OCI-M2 (cell line): Measurements from ENCODE around the gene CDC42BPB.
A peak's percentile ranks its signal among the peaks of the same experiment; 100 is the strongest.

Source experiments
- DNase-seq: peaks from one replicate; lab custom pipeline; 2025; ENCODE audit not compliant: unreplicated experiment; lab: John Stamatoyannopoulos, UW

The CDC42BPB gene

DNA sequence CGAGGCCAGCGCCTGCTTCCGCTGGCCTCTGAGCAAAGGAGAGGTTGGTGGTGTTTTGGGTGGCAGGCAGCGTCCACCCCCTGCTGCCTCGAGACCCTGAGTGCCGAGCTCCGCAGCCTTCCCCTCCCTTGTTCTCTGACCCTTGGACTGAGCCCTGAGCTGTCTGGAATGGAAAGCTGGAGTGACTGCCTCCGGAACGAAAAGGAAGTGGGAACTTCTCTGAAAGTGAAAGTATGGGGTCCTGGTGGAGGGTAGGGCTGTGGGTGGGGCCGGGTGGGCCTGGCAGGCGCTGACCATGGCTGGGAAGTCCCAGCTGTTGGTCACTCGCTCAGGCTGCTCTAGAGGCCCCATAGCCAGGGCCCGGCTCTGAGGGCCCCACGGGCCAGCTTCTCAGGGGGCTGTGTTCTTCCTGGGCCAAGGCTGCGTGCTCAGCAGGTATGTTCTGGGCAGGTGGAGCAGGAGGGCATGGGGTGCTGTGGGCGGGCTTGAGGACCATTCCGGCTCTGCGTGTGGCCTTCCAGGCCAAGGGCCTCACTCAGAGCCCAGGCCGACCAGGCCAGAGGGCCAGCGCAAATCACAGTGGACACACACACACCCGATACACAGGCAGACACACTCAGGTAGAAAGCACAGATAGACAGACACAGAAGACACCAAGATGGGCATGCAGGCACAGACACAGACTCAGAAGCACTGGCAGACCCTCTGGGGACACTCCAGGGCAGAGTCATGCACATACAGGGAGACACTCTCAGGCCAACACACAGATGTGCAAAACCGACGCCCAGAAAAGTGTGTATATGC lies 37.3 kb upstream of the CDC42BPB start, which contains the start of gene EXOC3L4:
Gene EXOC3L4 (plus strand): TSS at position 320 of the 804 bp plus-strand sequence. CDS start 5,495 bp downstream, outside the sequence.
- DNase-seq, result no peak

DNA sequence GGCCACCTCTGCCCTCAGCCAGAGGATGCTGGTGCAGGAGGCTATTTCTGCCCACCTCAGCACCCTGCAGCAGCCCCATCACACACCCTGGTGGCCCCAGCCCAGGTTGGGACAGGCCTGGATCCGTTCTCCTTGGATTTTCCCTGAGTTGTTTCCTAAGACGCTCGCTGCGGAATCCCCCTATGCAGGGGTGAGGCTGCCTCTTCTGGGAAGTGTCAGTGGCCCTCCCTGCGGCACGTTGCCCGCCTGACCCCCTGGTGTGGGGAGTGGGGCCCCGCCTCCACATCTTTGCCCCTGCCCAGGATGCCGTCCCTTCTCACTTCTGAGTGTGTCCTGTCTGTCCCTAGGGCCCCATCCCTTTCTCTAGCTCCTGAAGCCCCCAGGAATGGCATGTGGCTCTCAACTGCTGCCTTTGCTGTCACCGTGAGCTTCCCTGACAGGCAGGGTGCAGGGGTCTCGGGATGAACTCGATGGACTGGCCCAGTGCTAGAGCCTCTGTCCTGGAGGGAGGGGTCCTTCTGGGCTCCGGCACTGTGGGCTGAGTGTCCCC lies 36.6 kb upstream of the CDC42BPB start:
- DNase-seq, result no peak

DNA sequence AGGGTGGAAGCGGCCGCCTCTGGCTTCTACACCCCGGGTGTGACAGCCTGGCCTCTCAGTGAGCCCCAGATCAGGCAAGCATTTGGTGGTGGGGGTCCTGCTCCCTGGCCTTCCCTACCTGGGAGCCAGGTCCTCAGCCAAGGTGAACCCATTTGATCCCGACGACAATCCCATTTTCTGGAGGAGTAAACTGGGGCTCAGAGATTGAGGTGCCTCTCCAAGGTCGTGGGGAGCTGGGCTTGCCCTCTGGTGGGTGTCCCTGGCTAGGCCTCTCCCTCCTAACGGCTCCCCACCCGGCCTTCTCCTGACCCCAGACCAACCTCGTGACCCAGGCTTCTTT lies 34.5 kb upstream of the CDC42BPB start:
- no peak for DNase-seq

DNA sequence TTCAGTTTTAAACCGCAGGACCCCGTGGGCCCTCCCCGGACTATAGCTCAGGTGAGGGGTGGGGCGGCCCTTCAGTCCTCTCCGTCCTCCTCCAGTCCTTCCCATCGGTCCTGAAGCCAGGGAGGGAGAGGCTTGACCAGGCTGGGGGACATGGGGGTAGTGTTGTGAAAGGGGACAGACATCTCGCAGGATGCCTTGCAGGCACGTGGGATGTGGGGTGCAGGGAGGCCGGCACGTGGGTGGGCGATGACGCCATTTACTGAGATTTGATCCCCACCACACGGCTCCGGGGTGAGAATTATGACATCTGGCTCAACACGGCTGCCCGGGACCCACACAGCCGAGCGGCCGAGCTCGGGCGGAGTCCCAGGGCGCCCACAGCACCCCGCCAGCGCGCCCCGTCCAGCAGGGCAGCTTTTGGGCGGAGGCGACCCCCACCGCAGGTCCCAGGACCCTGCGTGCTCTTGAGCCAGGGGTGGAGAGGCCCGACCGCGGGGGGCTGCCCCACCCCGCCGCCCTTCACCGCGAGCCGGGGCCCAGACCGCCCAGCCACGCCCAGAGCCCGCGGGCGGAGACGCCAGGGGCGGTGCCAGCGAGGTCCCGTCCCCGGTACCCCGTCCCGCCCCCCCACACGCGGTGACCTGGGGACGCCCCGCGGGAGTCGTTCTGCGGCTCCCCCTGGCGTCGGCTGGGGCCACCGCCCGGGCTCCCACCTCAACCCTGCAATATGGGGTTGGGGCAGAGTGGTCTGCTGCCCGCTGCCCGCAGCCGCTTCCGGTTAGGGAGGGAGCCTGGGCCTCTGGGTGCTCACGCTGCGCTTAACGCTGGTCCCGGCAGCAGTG lies 33.9 kb upstream of the CDC42BPB start:
- DNase-seq, result no peak

DNA sequence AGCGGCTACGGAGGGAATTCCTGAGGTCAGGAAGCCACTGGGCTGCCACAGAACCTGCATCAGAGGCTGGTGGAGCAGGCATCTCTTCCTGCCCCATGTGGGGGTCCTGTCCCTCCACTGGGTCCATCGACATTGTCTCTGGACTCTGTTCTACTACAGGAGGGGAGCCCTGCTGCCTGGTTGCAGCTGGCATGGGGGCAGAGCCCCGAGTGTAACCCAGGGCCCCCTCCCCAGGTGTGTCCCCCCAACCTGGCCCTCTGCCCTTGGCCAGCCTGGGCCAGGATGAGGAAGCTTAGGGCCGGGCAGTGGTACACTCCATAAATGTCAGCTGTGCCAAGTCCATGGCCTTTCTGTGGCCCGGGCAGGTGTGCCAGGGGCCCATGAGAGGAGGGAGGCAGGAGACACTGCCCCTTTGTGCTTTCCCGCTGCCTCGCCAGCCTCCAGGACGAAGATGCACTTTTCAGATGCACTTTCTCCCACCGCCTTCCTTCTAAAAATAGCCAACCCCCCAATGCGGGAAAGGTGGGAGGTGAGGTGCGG lies 33.2 kb upstream of the CDC42BPB start:
- DNase-seq, result no peak

DNA sequence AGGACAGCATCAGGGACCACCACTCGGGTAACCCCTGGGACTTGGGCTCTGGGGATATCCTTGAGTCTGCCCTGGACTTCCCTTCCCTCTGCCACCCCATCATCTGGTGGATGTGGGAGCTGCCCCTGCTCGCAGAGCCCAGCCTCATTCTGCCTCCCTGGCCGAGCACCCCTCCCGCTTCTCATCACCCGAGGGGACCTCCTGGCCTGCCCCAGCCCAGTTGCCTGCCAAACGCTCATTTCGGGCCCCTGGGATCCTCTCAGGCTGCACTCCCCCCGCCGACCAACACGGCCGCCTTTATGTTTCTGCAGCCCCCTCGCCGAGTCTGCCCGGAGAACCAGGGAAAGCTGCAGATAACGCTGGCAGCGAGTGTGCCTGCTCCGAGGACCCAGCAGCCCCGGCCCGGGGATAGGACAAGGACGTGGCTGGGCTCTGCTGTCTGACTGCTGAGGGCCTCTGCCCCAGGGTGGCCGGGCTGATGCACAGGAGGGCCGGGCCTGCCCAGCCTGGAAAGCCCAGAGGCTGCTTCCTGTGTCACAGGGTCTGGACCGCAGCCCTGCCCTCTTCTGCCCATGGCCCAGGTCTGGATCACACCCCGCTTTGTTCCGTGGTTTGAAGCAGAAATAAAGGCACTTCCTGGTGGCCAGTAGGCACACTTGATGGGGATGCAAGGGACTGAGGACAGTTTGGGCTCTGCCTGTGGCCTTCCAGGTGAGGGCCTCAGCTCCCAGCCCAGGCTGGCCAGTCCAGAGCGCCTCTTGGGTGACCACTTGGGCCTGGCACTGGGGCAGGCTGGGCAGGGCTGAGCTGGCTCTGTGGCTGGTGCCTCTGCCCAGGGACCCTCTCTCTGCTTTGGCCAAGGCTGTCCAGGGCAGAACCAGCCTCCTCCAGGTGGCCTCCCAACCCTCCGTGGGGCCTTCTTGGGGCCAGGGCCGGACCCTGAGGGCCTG lies 32.3 kb upstream of the CDC42BPB start:
- no peak for DNase-seq

DNA sequence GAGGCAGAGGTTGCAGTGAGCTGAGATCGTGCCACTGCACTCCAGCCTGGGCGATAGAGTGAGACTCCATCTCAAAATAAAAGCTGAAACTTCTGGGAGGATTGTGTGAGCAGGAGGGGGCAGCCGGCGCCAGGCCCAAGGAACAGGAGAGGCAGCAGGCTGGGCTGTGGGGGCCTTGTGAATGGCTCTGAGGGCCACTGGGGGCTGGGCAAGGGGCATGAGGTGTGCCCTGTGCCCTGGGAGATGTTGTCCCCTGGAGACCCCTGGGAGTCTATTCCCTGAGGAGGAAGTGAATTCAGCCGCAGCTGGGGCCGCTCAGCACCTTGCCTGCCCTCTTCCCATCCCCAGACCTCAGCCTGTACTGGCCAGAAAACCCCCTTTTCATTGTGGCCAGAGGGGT lies 31.6 kb upstream of the CDC42BPB start:
- DNase-seq, result no peak

DNA sequence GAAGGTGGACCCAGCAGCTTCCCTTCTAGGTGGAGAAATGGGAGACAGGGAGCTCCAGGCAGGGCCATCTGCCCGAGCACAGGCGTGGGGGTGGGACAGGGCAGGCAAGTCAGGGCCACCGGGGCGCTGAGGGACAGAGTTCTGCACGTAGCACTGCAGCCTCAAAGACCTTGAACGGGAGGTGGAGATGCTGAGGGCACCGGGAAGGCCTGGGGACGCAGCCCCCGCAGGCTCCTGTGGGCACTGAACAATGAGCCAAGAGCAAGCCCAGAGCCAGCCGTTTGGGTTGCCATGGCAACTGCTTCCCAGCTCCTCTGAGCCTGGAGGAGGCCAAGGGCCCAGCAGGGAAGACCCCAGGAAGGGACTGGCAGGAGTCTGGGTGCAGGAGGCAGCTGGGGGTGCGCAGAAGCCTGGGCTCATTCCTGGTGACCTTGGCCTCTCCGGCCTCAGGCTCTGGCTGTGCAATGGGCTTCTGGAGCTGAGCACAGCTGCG lies 30.0 kb upstream of the CDC42BPB start:
- no peak for DNase-seq

DNA sequence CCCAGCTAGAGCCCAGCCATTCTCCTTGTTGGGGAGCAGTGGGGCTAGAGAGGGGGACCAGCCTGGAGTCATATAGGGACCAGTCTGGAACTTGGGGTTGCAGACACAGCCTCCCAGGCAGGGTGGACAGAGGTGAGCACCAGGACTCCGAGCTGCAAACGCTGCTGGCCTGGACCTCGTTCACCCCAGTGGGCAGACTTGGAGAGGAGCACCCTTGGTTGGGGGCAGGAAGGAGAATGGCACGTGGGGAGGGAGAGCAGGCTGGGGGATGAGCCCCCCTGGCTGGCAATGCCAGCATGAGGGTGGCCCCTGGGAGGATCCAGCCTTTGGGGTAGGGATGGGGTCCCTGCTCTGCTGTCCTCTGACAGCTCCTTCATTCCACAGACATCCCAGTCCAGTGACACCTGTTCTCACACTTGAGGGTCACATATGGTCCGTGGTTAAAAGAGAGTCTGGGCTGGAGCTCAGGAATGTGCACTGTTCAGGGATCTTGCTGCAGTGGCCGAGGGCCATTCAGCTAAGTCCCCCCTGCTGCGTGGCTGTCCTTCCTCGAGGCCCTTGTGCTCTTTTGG lies 29.5 kb upstream of the CDC42BPB start:
- no peak for DNase-seq

DNA sequence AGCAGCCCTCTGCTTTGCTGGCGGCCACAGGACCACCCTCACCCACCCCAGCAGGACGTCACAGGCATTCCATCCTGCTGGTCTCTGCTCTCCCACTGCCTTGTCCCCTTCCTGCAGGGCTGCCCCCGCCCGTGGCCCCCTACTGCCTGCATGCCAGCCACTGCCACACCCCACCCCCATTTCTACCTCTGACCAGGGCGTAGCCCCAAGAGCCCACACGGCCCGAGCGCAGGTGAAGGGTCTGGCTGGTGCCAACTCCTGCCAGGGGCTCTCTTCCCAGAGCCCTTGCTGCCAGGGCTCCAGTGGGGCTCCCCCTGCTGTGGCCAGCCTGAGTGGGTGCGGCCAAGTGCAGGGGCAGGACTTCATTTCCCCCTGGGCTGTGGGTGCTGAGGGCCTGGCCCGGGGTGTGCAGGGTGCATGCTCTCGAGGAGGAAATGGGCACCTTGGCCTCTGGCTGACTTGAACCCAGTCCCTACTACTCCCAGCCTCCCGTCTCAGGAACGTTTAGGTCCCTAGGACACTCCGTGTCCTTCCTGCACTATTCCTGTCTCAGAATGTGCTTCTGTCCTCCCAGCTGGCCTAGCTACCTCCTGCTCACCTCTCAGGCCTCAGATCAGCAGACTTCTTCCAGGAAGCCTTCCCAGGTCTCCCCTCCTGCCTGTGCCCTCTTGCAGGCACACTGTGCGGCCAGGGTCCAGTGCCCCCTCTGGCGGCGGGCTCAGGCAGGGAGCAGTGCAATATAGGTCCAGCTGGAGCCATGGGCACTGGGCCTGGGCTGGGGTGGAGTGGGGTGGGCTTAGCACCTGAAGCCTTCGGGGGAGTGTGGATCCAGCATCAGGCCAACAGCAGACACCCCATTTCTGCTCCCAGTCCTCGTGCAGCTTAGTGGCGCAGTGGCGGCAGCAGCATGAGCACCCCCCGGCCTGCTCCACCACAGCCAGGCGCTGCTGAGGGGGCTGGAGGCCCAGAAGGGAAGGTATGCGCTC lies 28.1 kb upstream of the CDC42BPB start:
- DNase-seq, result no peak

DNA sequence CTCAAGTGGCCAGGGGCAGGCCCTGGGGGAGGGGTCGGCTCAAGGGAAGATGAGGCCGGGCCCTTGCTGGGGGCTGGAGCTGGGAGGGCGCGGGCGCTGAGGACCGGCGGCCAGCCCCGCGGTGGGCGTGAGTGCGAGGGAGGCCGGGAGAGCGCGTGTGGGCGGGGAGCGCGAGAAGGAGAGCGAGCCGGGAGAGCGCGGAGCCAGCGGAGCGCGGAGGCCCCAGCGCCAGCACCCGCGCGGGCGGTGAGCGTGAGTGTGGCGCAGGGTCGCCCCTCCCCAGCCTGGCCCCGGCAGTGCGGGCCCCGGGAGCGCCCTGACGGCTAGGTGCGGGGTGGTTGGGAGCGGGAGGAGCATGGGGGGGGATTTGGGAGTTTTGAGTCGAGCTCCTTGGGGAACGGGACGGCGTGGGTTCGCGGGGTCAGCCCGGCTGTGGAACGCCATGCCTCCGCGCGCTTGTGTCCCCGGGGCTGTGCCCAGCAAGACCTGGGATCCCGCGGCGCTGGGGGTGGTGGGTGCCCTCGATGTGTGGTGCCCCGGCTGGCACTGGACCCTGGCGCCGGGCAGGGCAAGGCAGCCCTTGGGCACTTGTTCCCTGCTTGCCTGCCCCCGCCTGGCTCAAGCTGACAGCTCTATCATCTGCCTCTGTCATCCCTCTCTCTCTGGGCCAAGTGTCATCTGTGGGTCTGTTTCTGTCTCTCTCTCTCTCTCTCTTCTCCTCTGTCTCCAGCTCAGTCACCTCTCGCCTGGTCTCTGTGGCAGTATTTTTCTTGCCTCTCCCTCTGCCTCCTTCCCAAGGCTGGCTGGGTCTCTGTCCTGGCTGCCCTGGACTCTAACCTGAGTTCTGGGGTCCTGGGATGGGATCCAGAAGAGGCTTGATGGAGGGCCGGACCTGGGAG lies 26.9 kb upstream of the CDC42BPB start, which contains the start of gene LBHD2:
Gene LBHD2 (plus strand): TSS at position 190 of the 899 bp plus-strand sequence. CDS start 1,803 bp downstream, outside the sequence.
- no peak for DNase-seq

DNA sequence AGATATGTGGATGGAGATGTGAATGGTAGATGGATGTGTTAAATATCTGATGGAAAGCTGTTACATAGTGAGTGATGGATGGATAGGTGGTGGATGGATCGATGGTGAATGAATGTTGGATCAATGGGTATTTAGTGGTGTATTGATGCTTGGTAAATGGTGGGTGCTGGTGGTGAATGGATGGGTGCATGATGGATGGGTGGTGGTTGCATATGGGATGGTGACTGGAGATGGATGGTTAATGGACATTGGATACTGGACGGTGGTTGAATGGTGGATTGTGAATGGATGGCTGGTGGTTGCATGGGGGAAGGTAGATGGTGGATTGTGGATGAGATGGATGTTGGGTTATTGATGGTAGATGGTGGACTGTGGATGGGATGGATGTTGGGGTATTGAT lies 24.6 kb upstream of the CDC42BPB start:
- DNase-seq, result no peak

DNA sequence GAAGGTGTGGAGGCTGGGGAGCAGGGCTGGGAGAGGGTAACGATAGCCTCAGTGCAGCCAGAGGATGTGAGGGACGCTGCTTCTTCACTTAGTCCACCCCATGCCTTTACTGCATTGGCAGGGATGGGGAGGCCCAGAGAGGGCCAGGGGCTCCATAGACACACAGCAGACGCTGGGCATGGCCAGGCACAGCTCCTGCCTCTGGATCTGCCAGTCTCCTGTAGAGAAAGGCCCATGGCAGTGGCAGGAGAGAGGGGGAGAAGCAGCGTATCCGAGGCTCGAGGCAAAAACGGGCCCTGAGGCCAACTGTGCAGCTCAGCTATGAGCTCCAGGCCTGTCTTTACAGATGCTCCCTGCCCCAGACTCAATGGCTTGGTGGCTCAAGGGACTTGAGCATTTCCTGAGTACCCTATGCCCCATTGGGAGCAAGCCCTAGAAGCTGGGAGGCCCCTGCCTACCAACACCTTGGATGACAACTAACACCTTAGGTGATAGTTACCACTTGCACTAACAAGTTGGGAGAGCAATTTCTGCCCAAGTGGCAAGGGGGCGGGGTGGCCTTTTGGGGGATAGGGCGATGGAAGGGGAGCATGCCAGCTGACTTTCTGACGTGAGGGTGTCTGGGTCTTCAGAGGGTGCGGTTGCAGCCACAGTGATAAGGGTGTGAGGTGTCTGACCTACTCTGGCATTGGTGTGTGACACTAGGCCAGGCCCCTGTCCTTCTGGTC lies 21.7 kb upstream of the CDC42BPB start:
- DNase-seq, result no peak

DNA sequence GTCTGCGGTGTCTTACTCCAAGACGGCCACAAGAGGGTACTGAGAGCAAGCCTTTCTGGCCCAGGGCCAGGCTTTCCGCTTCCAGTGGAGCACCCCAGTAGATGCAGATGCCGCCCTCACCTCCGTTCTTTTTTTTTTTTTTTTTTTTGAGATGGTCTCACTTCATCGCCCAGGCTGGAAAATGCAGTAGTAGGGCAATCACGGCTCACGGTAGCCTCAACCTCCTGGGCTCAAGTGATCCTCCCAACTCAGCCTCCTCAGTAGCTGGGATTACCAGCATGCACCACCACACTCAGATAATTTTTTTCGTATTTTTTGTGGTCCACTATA lies 21.0 kb upstream of the CDC42BPB start:
- DNase-seq, result peak; percentile 30

DNA sequence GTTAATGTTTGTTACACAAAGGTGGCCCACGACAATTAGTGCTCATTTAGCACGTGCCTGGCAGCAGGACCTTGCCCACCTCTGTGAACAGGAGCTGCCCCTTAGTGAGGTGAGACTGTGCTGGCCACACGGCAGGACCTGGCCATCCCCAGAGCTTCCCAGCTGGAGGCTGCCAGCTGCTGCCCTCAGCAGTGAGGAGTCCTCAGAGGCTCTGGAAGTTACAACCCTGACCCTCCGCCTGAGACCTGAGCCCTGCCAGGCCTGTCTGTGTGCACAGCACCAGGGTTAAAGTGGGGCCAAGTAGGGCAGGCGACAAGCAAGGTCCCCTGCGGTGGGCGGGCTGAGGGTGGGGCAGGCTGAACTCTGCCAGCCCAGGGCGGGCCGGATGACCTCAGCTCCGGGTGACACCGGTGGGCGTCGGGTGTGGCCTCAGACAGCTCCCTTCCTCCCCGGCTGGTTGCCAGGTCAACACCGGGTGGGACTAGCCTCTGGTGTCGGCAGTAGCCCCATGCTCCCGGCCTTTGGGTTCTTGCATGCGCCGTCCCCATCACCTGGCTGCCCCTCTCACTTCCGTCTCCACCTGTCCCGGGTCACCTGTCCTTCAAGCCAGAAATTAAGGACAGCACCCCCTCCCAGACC lies 17.5 kb upstream of the CDC42BPB start:
- no peak for DNase-seq

DNA sequence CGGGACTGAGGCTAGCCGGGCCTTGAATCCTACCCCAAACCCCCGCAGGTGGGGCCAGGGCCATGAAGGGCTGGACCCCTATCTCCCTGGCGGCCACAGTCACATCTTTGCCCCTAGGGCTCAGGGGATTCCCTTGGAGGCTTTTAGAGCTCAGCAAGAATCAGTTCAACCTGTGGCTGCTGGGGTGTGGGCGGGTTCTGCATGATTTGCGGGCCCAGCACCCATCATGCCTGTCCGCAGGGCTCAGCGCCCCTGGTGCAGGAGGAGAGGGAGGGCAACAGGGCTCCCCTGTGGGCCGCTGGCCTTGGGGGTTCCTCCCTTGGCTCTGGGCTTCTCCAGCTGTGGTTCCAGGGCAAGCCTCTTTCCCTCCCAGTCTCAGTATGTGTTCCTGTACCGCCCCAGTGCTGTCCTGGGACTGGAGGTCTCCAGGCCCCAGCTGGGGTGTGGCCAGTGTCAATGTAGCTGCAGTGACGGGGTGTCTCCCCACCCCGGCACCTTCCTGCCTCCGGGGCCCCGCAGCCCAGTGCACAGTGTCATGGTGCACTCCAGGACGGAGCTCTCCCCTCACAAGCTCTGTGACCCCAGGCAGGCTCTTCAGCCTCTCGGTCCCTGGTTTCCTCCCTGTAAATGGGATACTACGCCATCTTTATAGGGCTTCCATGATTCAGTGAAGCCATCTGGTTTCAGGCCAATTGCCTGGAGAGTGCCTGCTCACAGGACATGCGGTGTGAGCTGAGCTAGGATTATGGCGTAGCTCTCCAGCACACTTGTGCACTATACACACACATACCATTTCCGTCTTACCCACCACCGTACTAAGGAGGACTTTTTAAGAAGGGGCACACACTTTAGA lies 16.8 kb upstream of the CDC42BPB start:
- DNase-seq, result no peak
